ENCODE results near the gene USB1. TPM values are rescaled to one million over a fixed set of nuclear protein-coding genes. Genes with fewer than 3 reads are reported as not detected.

Gene USB1
- total RNA-seq, 1 experiment from 2014 or later, result 66.0 TPM

DNA sequence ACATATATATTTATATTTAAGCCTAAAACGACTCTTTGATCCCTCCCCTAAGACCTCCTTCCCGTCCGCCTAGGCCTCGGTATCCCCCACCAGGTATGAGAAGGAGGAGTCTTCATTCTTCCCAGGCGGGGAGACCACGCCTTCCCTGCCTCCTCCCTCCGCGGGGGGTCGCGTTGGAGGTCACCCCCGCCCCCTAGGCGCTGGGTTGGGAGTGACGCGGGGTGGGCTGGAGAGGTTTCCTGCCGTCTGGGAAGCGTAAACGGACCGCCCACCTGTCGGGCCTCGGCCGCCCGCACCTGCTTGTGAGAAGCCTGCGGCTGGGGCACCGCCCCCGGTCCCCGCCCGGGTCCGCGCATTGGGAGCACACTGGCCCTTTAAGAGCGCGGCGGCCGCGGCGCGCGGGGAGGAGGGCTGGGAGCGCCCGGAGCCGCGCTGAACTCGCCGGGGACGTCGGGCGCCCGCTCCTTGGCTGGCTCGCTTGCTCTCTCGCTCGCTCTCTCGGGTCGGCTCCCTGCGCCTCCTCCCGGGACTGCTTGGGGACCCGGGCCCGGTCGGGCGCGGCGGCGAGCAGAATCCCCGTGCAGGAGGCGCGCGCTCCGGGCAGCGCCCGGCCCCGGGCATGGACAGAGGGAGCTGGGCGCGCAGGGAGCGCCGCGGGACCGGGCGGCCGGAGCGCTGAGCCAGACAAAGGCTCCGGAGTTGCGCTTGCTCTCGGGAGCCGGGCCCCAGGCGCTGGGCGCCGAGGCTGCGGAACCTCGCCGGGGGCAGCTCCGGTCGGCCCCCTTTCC lies 24.3 kb downstream of the USB1 start, which contains the start of gene MMP15:
TSS of gene MMP15 (plus strand) at position 404 of the 788 bp plus-strand sequence. CDS start 597 bp downstream, outside the sequence.
- peak within 1 kb of the TSS; percentile 90 for H3K4me2 ChIP-seq
- ChIA-PET CTCF (interaction anchor here (0.5 to 1.0 kb wide), 4 partner anchors 97 to 659 kb away, joined by 3 to 9 read pairs (median 4); partner anchors contain the start of gene SLC38A7), POLR2A (ENCODE audit: unreplicated experiment) (interaction anchor here (0.7 kb wide), 1 partner anchor 119 kb away, joined by 4 read pairs; no protein-coding TSS in a partner anchor)
- DNase-seq, result peak; percentile 89 to 94
- H3F3A ChIP-seq (ENCODE audit: insufficient read depth, low read depth), result peaks cover 44% of the 10 kb centered on the region
- peak within 1 kb of the TSS; percentile 91 for H3K27ac ChIP-seq
- H3K79me2 ChIP-seq (ENCODE audit: low read depth), result 0 out of 2 replicates have a peak, but pooled peaks cover 11% of the 10 kb centered on the region
- H4K20me1 ChIP-seq (ENCODE audit: insufficient read depth), result 0 out of 2 replicates have a peak, but pooled peaks cover 8% of the 10 kb centered on the region
- BruUV-seq (replicated peaks), result no TSS peak
- H3K9me3 ChIP-seq (ENCODE audit: insufficient read depth, low read depth), result no peaks in the 10 kb centered on the region
- H2AFZ ChIP-seq, result peak within 1 kb of the TSS; percentile 86
- intact Hi-C loops (cut with micrococcal nuclease; ENCODE audit: unreplicated experiment), result loop anchor here (1.0 to 10.0 kb wide), 4 partner anchors 104 to 629 kb away; partner anchors contain the start of genes CFAP20, CSNK2A2 and SETD6
- peaks cover 40% of the 10 kb centered on the region for H3K4me1 ChIP-seq (replicated peaks; ENCODE audit: insufficient read depth)
- H3K27me3 ChIP-seq (ENCODE audit: insufficient read depth, low read depth), result no peaks in the 10 kb centered on the region
- H3K9me2 ChIP-seq (ENCODE audit: insufficient read depth), result no peaks in the 10 kb centered on the region
- no peaks in the 10 kb centered on the region for H3K36me3 ChIP-seq (ENCODE audit: low read depth)
- TF ChIP-seq EZH2 (IDR thresholded peaks at IDR 0.05; ENCODE audit: low read depth) (no peak), CTCF (conservative IDR thresholded peaks at IDR 0.05) (no peak)
- H3K4me3 ChIP-seq, result peak within 1 kb of the TSS; percentile 94

DNA sequence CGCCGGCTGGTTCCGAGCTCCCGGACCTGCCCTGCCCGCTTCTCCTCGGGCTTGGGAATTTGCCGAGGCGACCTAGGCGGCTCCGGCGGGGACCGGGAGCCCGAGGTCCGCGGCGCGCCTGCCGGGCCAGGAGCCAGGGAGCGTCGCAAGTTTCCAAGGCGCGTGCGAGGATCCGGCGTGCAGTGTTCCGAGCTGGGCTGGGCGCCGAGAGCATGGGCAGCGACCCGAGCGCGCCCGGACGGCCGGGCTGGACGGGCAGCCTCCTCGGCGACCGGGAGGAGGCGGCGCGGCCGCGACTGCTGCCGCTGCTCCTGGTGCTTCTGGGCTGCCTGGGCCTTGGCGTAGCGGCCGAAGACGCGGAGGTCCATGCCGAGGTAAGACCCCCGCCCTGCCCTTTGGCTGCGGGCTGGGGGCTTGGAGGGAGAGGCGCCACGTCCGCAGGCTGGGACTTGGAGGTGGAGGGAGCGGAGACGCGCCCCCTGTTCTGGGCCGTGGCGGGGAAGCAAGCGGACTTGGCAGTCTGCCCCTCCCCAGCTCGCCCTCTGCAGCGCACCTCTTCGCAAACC lies 25.0 kb downstream of the USB1 start:
- 0 out of 2 replicates have a peak, but pooled peaks cover 8% of the 10 kb centered on the region for H4K20me1 ChIP-seq (ENCODE audit: insufficient read depth)
- no peaks in the 10 kb centered on the region for H3K27me3 ChIP-seq (ENCODE audit: insufficient read depth, low read depth)
- intact Hi-C loops (cut with micrococcal nuclease; ENCODE audit: unreplicated experiment), result loop anchor here (10.0 kb wide), 3 partner anchors 169 to 629 kb away; partner anchors contain the start of genes CSNK2A2 and SETD6
- no peak overlapping the region for H3K27ac ChIP-seq
- peak in 1 of 2 experiments; percentile 28 for DNase-seq
- peaks cover 40% of the 10 kb centered on the region for H3F3A ChIP-seq (ENCODE audit: insufficient read depth, low read depth)
- H3K9me3 ChIP-seq (ENCODE audit: insufficient read depth, low read depth), result no peaks in the 10 kb centered on the region
- peak overlapping the region; percentile 94 for H3K4me3 ChIP-seq
- no peaks in the 10 kb centered on the region for H3K36me3 ChIP-seq (ENCODE audit: low read depth)
- ChIA-PET CTCF (interaction anchor here (0.5 kb wide), 1 partner anchor 635 kb away, joined by 3 read pairs; no protein-coding TSS in a partner anchor), POLR2A (ENCODE audit: unreplicated experiment) (interaction anchor here (0.7 kb wide), 3 partner anchors 97 to 124 kb away, joined by 3 to 4 read pairs (median 3); no protein-coding TSS in a partner anchor)
- no TSS peak for BruUV-seq (replicated peaks)
- TF ChIP-seq EZH2 (IDR thresholded peaks at IDR 0.05; ENCODE audit: low read depth) (no peak), CTCF (conservative IDR thresholded peaks at IDR 0.05) (no peak)
- 0 out of 2 replicates have a peak, but pooled peaks cover 15% of the 10 kb centered on the region for H3K79me2 ChIP-seq (ENCODE audit: low read depth)
- H3K9me2 ChIP-seq (ENCODE audit: insufficient read depth), result no peaks in the 10 kb centered on the region
- peaks cover 34% of the 10 kb centered on the region for H3K4me1 ChIP-seq (replicated peaks; ENCODE audit: insufficient read depth)
- H2AFZ ChIP-seq, result peak overlapping the region; percentile 86
- peak overlapping the region; percentile 90 for H3K4me2 ChIP-seq

DNA sequence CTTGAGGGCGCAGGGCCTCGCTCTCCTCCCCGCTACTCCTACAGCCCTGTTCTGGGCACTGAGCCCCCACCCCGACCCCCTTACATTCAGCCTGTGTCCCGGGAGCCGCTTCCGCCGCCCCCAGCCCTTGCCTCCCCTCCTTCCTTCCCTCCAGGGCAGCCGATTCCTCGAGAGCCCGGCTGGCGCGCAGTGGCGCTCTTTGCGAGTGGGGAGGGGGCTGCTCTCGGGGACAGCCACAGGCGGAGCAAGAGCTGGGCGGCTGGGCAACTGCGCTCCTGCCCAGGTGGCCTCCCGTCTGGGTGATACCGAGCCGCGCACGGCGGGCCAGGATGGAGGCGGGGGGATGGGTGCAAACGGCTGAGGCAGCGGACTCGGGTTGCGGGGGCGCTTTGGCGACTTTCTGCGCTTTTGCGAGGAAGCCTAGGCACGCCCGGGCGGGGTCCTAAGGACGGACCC lies 25.5 kb downstream of the USB1 start:
- no TSS peak for BruUV-seq (replicated peaks)
- no peak for DNase-seq
- ChIA-PET CTCF (interaction anchor here (1.0 kb wide), 1 partner anchor 103 kb away, joined by 3 read pairs; the partner anchor contains the start of gene CFAP20), POLR2A (ENCODE audit: unreplicated experiment) (interaction anchor here (0.7 kb wide), 2 partner anchors 97 to 124 kb away, joined by 3 read pairs; no protein-coding TSS in a partner anchor)
- H3K4me2 ChIP-seq, result peak overlapping the region; percentile 90
- peaks cover 29% of the 10 kb centered on the region for H3K4me1 ChIP-seq (replicated peaks; ENCODE audit: insufficient read depth)
- H3K27ac ChIP-seq, result no peak overlapping the region
- H3K36me3 ChIP-seq (ENCODE audit: low read depth), result no peaks in the 10 kb centered on the region
- peak overlapping the region; percentile 94 for H3K4me3 ChIP-seq
- H3F3A ChIP-seq (ENCODE audit: insufficient read depth, low read depth), result peaks cover 35% of the 10 kb centered on the region; the same call in 1 of the 2 replicates
- H3K9me3 ChIP-seq (ENCODE audit: insufficient read depth, low read depth), result no peaks in the 10 kb centered on the region
- 0 out of 2 replicates have a peak, but pooled peaks cover 5% of the 10 kb centered on the region for H4K20me1 ChIP-seq (ENCODE audit: insufficient read depth)
- H3K9me2 ChIP-seq (ENCODE audit: insufficient read depth), result no peaks in the 10 kb centered on the region
- no peak for TF ChIP-seq EZH2 (IDR thresholded peaks at IDR 0.05; ENCODE audit: low read depth)
- peak overlapping the region; percentile 86 for H2AFZ ChIP-seq
- no peaks in the 10 kb centered on the region for H3K27me3 ChIP-seq (ENCODE audit: insufficient read depth, low read depth)
- H3K79me2 ChIP-seq (ENCODE audit: low read depth), result 0 out of 2 replicates have a peak, but pooled peaks cover 15% of the 10 kb centered on the region
- intact Hi-C loops (cut with micrococcal nuclease; ENCODE audit: unreplicated experiment), result loop anchor here (10.0 kb wide), 3 partner anchors 168 to 628 kb away; partner anchors contain the start of genes CSNK2A2 and SETD6
